Amygdala (tissue), 56 donors: ENCODE data around the gene NLGN3.

Experiments used
- DNase-seq, 56 donors: peaks; one replicate each; lab custom pipeline; 2025; lab: John Stamatoyannopoulos, UW

Gene NLGN3

GRCh38 chrX:71144651-71145050 is at the start of gene NLGN3:
Gene NLGN3, plus strand, starts transcription at chrX:71144841. Its CDS starts 2,909 bp downstream, at chrX:71147750.
- DNase-seq, result peak in 47 of 56 donors; percentile 5 to 69 (median 22)

- DNase-seq, result no peak
These were observed 49.6 kb upstream of the NLGN3 start for GRCh38 chrX:71095033-71095432.

DNA sequence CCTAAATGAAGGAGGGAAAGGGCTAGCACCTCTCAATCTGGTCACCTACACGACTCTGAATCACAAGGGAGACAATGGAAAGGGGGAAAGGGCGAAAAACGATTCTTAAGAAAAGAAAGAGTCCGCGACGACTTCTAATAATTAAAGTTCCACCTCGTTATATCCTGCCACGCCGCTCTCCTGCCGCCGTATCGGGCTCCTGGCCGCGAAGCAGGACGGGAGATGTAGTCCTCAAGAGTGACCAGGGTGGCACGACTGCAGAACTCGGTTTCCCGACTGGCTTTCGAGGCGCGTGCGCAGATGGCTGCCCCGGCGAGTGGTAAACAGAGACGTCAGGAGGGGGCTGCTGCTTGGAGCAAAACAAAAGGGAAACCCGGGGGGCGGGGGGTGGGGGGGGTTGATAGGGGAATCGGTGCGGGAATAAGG is 49.1 kb upstream of the NLGN3 start, which contains the start of gene FOXO4:
Gene FOXO4 (plus strand): TSS at position 297 of the 426 bp plus-strand sequence. CDS start 678 bp downstream, outside the sequence.
- DNase-seq, result peak; percentile 16 to 95 (median 80)

DNA sequence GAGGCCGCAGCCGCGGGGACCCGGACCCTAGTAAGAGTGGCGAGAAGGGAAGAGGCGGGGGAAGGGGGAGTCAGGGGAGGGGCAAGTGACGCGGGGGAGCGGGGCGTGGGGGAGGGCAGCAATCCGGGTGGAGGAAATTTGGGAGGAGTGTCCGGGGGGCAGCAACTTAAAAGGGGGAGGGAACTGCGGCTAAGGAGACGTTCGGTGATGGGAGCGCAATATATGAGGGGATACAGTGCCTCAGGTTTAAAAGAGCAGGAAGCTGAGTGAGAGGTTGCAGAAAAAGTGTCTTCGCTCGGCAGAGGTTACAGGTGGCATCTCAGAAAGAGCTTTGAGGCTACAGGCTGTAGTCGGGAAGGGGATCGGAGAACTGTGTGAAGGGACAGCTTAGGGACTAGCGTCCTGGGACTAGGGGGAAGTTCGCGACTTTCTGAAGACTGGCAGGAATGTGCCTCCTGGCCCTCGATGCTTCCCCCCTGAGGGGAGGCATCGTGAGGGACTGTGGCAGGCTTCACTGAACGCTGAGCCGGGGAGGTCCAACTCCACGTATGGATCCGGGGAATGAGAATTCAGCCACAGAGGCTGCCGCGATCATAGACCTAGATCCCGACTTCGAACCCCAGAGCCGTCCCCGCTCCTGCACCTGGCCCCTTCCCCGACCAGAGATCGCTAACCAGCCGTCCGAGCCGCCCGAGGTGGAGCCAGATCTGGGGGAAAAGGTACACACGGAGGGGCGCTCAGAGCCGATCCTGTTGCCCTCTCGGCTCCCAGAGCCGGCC is 48.5 kb upstream of the NLGN3 start:
- peak in 10 of 56 donors; percentile 0 to 66 (median 28) for DNase-seq

GRCh38 chrX:71096760-71097032 is 47.9 kb upstream of the NLGN3 start:
- DNase-seq, result peak in 1 of 56 donors; percentile 3

DNA sequence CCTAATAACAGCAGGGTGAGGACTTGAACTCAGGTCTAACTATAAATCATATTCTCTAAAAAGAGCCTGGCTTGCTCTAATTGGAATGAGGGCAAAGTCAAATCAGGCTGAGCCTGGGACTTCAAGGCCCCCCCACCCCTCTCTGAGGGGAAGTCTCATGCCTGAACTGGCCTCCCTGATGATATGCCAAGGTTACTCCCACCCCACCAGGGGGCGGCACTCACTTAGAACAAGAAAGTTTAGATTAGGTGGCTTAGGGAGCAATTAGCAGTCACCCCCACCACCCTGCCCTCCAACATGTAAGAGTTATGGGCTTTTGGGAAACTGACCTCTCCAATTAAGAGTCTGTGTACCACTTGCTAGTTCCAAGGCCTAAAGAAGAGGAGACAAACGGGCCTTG is 46.3 kb upstream of the NLGN3 start:
- DNase-seq, result peak in 36 of 56 donors; percentile 0 to 63 (median 14)

DNA sequence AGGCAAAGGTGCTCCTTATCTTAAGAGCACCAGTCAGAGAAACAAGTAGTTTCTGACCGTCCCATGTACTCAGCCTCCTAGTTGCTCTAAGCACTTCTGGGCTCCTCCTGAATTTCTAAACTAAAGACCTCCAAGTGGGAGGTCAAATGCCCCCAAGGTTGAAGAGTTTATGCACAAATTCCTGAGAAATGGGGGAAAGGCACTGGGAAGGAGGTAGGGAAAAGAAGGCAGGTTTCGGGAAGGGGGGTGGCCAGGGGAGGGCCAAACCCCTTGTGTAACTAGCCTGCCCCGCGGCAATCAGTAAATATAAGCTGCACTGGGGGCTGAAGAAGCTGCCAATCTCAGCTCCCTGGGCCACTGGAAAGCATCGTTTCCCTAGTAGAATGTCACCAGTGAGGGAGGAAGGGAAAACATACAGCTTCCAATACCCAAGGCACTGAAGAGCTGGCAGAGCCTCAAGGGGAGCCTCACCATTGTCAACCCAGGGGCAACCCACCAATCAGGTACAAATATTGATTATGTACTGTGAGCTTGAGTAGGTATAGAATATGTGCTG is 45.6 kb upstream of the NLGN3 start:
- no peak for DNase-seq

DNA sequence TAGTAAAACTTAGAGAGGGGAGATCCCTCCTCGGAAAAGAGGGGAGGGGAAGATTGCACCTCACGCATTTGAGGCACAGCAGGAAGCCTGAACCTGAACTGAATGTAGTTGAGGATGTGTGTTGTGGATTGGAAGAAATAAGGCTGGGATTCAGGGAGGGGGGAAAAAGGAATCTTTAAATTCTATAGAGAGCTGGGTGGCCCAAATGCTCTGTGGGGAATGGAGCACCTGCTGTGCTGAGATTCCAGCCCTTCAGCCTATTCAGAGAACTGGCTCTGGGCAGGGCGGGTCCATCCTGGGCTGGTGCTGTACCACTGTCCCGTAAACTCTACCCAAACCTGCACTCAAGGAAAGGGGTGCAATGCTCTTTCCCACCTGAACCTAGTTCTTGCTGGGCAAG is 44.9 kb upstream of the NLGN3 start:
- DNase-seq, result no peak

GRCh38 chrX:71100581-71101505 is 43.8 kb upstream of the NLGN3 start:
- no peak for DNase-seq

- no peak for DNase-seq
These were observed 42.3 kb upstream of the NLGN3 start for GRCh38 chrX:71102292-71102691.

DNA sequence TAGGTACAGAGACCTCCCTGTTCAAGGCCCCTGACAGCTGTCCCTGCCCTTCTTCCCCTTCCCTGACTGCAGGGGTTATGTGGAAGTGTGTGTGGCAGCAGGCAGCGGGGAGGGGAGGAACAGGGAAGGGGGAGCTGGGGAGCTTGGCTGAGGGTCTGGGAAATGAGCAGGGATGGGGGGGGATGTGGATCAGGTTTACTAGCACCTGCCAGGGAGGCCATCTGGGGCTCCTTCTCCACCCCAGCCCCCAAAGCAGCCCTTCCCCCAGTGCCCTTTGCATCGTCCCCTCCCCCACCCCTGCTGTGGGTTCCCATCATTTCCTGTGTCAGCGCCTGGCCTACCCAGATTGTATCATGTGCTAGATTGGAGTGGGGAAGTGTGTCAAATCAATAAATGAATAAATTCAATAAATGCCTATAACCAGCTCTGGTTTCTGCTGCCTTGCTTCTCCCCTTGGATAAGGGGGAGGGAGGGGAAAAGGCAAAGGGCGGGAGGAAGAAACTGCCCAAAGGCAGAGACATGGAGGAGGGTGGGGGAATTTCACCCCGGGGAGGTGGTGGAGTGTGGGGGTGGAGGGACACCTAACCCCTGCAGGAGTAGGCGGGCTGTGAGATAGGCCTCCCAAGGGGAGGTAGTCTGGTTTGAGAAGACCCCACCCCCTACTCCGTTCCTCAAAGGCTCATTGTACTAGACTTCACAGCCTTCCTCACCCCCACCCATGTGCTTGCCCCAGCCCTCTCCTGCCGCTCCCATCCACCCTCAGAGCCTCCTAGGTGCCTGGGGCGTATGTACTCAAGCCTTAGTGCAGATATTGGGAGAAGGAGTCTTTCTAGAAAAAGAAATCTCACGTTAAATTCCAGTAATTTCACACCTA is 41.3 kb upstream of the NLGN3 start:
- DNase-seq, result peak in 4 of 56 donors; percentile 0 to 11 (median 2)

DNA sequence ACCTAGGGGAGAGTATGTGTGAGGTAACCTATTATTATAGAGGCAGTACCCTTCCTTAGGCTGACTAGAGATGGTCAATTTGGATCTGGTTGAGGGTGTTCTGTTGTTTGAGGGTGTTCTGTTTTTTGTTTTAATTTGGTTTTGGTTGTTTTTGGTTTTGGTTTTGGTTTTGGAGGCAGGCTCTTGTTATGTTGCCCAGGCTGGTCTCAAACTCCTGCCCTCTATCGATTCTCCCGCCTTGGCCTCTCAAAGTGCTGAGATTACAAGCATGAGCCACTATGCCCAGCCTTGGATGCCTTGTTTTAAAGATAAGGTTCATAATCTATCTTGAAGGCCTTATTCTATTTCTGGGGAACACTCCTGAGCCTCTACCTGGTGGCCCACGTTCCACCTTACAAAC is 39.0 kb upstream of the NLGN3 start:
- DNase-seq, result no peak

DNA sequence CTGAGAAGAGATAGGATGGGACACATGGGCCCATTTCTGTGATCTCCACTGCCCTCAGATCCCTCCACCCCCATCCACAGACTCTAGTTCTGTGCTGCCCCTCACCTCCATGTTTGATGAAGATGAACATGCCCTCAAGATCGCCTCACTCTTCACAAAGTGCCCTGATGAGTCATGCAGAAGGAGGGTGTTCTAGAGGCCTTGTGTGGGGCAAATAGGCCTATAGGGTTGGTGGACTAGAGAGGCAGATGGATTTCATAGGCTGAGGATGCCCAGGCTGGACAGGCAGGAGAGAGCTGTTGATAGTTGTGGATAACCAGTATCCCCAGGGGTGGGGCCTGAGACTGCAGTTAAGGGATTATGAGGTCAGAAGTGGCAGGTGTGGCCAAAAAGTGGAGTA is 38.2 kb upstream of the NLGN3 start, which contains the start of gene CXorf65:
Gene CXorf65 (minus strand): TSS at position 314 of the 400 bp plus-strand sequence. CDS start 184 bp downstream, at position 130.
- no peak for DNase-seq

- DNase-seq, result no peak
These were observed 37.4 kb upstream of the NLGN3 start for GRCh38 chrX:71107245-71107644.

GRCh38 chrX:71107762-71108360 is 36.8 kb upstream of the NLGN3 start:
- DNase-seq, result no peak

DNA sequence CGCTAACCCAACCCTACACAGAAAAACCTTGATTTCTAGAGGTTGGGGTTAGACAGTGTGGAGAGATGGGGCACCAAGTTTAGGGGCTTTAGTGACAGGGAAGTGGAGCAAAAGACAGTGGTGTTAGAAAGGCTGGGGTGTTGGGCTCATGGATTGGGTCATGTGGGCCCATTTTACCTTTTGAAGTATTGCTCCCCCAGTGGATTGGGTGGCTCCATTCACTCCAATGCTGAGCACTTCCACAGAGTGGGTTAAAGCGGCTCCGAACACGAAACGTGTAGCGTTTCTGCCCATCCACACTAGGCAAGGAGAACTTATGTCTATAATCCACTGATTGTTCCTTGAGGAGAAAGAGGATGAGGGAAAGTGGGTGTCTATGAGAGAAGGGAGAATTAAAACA is 35.6 kb upstream of the NLGN3 start:
- no peak for DNase-seq

DNA sequence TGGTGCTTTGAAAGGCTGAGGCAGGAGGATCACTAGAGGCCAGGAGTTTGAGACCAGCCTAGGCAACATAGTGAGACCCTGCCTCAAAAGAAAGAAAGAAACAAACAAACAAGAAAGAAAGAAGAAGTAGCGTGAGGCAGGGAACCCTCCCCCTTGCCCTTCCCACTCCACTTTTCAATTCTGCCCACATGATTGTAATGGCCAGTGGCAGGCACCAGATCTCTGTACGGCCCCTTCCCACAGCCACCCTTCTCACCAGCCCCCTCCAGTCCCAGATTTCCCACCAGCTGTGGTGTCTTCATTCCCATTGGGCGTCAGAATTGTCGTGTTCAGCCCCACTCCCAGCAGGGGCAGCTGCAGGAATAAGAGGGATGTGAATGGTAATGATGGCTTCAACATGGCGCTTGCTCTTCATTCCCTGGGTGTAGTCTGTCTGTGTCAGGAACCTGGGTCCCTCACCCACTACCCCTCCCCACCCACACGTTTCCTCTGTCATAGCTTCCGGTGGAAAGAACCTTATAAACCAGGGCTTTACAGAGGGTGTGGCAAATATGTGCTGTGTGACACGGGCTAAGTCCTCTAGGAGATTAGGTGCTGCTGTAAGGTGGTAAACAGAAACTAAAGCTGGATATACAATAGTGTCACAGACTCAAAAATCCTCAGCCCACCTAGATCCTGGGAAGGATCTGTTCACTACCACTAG is 33.3 kb upstream of the NLGN3 start, which contains the start of gene IL2RG:
Gene IL2RG (minus strand): TSS at position 437 of the 703 bp plus-strand sequence. CDS start 38 bp downstream, at position 399.
- DNase-seq, result no peak

DNA sequence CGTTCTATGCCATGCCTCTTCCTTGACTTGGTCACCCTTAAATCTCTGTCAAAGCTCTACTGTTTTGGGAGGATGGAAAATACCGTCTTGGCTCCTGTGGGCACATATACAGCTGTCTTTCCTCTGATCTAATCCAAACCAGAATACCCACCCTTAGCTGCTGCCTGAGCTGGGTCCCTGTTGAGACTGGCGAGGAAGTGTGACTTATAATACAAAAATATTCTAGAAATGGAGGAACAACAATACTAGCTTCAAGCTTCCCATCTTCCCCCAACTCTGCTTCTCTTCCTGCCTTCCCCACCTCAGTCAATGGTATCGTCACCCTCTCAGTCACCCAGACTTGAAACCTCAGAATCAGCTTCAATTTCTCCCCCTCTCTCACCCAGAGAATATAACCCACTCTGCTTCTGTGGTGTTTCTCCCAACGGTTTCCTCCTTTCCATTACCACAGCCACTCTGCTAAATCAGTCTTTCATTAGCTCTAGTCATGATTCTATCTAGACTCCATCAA is 32.7 kb upstream of the NLGN3 start:
- no peak for DNase-seq

DNA sequence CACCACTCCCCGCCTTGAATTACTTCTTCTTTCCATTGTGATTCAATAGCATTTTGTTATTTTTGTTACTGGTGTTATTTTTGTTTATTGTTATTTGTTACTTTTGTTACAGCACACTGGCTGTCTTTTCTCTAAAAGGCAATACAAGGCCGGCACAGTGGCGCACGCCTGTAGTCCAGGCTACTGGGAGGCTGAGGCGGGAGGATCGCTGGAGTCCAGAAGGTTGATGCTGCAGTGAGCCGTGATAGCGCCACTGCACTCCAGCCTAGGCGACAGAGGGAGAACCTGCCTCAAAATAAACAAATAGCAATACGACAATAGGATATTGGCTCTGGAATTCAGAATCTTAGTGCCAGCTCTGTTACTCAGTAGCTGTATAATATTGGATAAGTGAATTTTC is 27.3 kb upstream of the NLGN3 start:
- no peak for DNase-seq
